ENCODE measurements around the gene PRR30.

DNA sequence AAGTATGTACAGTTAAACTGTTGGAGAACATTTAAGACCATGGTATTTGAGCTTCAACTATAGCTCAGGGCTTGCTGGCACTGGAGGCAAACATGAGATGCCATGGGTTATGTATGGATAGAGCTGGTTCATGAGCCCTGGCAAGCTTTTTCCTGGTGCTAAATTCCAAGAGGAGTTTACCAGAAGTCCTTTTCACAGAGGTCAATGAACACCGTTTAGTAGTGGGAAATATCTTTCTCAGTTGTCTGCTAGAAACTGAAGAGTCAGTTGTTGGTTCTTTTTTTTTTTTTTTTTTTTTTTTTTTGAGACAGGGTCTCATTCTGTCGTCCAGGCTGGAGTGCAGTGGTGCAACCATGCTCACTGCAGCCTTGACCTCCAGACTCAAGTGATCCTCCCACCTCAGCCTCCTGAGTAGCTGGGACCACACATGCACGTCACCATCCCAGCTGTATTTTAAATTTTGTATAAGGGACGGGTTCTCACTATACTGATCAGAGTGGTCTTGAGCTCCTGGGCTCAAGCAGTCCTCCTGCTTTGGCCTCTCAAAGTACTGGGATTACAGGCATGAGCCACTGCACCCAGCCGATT, 51.3 kb downstream of the PRR30 start:
- TF ChIP-seq, protein P1, sequence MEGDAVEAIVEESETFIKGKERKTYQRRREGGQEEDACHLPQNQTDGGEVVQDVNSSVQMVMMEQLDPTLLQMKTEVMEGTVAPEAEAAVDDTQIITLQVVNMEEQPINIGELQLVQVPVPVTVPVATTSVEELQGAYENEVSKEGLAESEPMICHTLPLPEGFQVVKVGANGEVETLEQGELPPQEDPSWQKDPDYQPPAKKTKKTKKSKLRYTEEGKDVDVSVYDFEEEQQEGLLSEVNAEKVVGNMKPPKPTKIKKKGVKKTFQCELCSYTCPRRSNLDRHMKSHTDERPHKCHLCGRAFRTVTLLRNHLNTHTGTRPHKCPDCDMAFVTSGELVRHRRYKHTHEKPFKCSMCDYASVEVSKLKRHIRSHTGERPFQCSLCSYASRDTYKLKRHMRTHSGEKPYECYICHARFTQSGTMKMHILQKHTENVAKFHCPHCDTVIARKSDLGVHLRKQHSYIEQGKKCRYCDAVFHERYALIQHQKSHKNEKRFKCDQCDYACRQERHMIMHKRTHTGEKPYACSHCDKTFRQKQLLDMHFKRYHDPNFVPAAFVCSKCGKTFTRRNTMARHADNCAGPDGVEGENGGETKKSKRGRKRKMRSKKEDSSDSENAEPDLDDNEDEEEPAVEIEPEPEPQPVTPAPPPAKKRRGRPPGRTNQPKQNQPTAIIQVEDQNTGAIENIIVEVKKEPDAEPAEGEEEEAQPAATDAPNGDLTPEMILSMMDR (optimal IDR thresholded peaks at IDR 0.05 in 1 of 3, IDR thresholded peaks at IDR 0.05 in 1 of 3, conservative IDR thresholded peaks at IDR 0.05 in 1 of 3; ENCODE audit: extremely low read depth in 1 of 3, insufficient read depth in 2 of 3, low read length in 3 of 3) = no peak
- TF ChIP-seq EZH2 (IDR thresholded peaks at IDR 0.05; ENCODE audit: low read length) = no peak
